Loucy (cell line): ENCODE results near the gene WASF2.

Experiments
- H2AFZ ChIP-seq: fragments of 200-600 bp; sonication (generic); 2 replicates; pipeline ENCODE4 v1.6.0; 2016; ENCODE audit warnings: antibody characterized with exemption, mild to moderate bottlenecking, low read length, moderate library complexity
- H3F3A ChIP-seq: fragments of 200-600 bp; 2 replicates; pipeline ENCODE4 v1.6.0; 2016; ENCODE audit warnings: antibody characterized with exemption, low read depth, mild to moderate bottlenecking
- H3K27me3 ChIP-seq: fragments of 200-600 bp; sonication (generic); 2 replicates; pipeline ENCODE4 v1.6.1; 2014; ENCODE audit warnings: low read length, mild to moderate bottlenecking; ENCODE audit not compliant: insufficient read depth, poor library complexity, severe bottlenecking
- H3K36me3 ChIP-seq: fragments of 200-600 bp; sonication (generic); 2 replicates; pipeline ENCODE4 v1.6.1; 2016; ENCODE audit warnings: low read length; ENCODE audit not compliant: insufficient read depth
- H3K4me1 ChIP-seq: fragments of 200-600 bp; sonication (generic); 2 replicates; pipeline ENCODE4 v1.5.1; 2014; ENCODE audit warnings: low read length, mild to moderate bottlenecking; ENCODE audit not compliant: insufficient read depth, poor library complexity, severe bottlenecking
- H3K4me2 ChIP-seq: fragments of 200-600 bp; sonication (generic); 2 replicates; pipeline ENCODE4 v1.6.0; 2014; ENCODE audit warnings: antibody characterized with exemption, low read length, low read depth, mild to moderate bottlenecking; ENCODE audit not compliant: poor library complexity, severe bottlenecking
- H3K4me3 ChIP-seq: fragments of 200-600 bp; sonication (generic); 2 replicates; pipeline ENCODE4 v1.5.1; 2014; ENCODE audit warnings: low read length, mild to moderate bottlenecking, mixed read lengths; ENCODE audit not compliant: poor library complexity, severe bottlenecking
- H3K79me2 ChIP-seq: fragments of 200-600 bp; sonication (generic); 2 replicates; pipeline ENCODE4 v1.6.1; 2014; ENCODE audit warnings: low read length; ENCODE audit not compliant: insufficient read depth
- H3K9ac ChIP-seq: fragments of 200-600 bp; sonication (generic); 2 replicates; pipeline ENCODE4 v1.6.0; 2014; ENCODE audit warnings: mild to moderate bottlenecking, low read depth, low read length, moderate library complexity; ENCODE audit not compliant: poor library complexity, severe bottlenecking
- H3K9me2 ChIP-seq: fragments of 200-600 bp; sonication (generic); replicated peaks from 2 replicates; pipeline ENCODE4 v1.6.1; 2016; ENCODE audit warnings: low read depth, low read length, mixed read lengths
- H3K9me3 ChIP-seq: fragments of 200-600 bp; sonication (generic); 2 replicates; pipeline ENCODE4 v1.6.1; 2014; ENCODE audit warnings: mild to moderate bottlenecking, antibody characterized with exemption, low read length, low read depth; ENCODE audit not compliant: insufficient read depth
- H4K20me1 ChIP-seq: fragments of 200-600 bp; sonication (generic); 2 replicates; pipeline ENCODE4 v1.6.0; 2014; ENCODE audit warnings: antibody characterized with exemption, low read length, mild to moderate bottlenecking; ENCODE audit not compliant: insufficient read depth, poor library complexity, severe bottlenecking
- CTCF ChIP-seq: fragments of 200-600 bp; sonication (generic); conservative IDR thresholded peaks from 2 replicates; pipeline ENCODE4 v1.5.1; 2014; ENCODE audit warnings: mild to moderate bottlenecking, antibody characterized with exemption, low read length
- EZH2phosphoT487 ChIP-seq: fragments of 200-600 bp; IDR thresholded peaks from 2 replicates; pipeline ENCODE4 v1.6.1; 2018; ENCODE audit warnings: antibody characterized with exemption, mild to moderate bottlenecking, moderate library complexity, borderline replicate concordance

WASF2 gene

DNA sequence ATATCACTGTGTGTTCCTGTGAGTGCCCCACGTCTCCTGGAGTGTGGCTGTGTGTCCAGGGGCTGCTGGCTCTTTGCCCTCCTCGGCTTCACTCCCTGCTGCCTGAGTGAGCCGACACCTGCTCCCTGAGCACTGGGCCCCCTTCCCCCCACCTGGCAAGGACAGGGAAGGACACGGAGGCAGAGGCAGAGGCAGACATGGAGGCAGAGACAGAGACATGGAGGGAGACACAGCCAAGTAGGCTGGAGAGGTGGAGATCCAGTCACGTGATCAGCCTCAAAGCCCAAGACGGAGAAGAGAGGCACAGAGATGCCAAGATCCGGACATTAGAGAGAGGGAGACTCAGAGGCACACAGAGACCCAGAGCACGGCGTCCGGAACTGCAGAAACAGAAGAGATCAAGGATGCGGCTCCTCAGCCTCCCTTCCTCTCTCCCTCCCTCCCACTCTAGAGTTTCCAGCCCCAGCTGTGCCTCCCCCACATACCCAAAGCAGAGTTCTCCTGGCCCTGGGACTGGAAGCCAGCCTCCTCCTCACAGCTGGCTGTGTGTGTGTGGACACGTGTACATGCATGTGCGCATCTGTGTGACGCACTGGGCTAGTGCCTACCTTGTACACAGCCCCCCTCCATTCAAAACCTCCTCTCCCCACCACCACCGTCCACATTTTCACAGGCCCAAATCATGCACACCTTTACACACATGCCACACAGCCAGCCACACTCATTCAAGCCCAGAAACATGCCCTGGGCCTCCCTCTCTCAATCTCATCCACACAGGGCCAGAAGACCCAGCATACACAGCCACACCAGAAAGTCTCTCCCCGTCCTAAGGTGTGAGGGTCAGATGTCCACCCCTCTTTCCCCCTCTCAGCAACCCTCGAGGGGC lies 39.1 kb upstream of the WASF2 start:
- Histone ChIP-seq H3F3A (no peaks in the 10 kb centered on the region), H3K4me2 (no peak overlapping the region), H3K4me3 (no peak overlapping the region), H4K20me1 (no peaks in the 10 kb centered on the region), H3K9me2 (no peaks in the 10 kb centered on the region), H3K9ac (no peak overlapping the region), H3K4me1 (peaks cover 51% of the 10 kb centered on the region), H3K79me2 (peaks cover 9% of the 10 kb centered on the region; the same call in 1 of the 2 replicates), H3K36me3 (peaks cover 5% of the 10 kb centered on the region; the same call in 1 of the 2 replicates), H2AFZ (no peak overlapping the region), H3K9me3 (no peaks in the 10 kb centered on the region), H3K27me3 (no peaks in the 10 kb centered on the region)
- no peak for TF ChIP-seq CTCF
- no peak for TF ChIP-seq EZH2phosphoT487

DNA sequence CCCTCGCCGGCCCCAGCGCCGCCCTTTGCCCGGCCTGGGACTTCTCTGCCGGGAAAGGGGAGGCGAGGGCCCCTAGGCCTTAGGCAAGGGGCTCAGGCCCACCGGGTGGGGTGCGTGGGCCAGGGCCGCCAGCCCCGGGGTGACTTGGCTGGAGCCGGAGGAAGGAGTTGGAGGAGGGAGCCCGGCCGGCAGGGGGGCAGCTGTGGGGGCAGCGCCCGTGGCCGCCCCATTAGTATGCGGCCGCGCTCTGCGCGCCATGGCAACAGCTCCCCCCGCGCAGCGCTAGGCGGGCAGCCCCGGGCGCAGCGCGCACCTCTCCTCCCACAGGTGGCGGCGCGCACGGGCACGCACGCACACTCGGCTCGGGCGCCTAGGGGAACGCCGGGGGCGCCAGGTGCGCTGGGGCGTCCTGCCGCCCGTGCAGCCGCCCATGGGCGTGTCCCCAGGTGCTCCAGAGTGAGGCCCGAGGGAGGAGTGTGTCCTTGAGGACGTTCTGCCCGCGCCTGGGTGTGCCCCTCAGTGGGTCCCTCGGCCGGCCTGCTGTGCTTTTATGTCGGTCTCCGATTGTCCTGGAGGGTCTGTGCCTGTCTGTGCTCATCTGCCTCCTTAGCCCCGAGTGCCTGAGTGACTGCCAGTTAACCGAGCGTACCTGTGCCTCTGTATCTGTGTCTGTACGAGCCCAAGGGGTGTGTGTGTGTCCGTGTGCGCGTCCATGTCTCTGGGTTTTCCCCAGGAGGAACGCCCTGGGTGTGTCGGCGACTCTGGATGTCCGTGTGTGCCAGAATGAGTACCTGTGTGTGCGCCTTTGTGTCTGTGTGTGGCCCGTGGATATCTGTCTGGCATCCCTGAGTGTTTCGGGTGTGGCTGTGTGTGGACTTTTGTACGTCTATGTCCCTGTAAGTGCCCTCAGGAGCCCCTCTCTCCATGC lies 38.2 kb upstream of the WASF2 start:
- TF ChIP-seq CTCF, result no peak
- no peak for TF ChIP-seq EZH2phosphoT487
- Histone ChIP-seq H3K9me3 (no peaks in the 10 kb centered on the region), H2AFZ (no peak overlapping the region), H3K4me3 (no peak overlapping the region), H3K9me2 (no peaks in the 10 kb centered on the region), H3F3A (no peaks in the 10 kb centered on the region), H3K4me1 (peaks cover 58% of the 10 kb centered on the region), H3K79me2 (peaks cover 18% of the 10 kb centered on the region; the same call in 1 of the 2 replicates), H3K27me3 (no peaks in the 10 kb centered on the region), H3K9ac (no peak overlapping the region), H3K4me2 (no peak overlapping the region), H4K20me1 (no peaks in the 10 kb centered on the region), H3K36me3 (no peaks in the 10 kb centered on the region; the same call in 1 of the 2 replicates)

GRCh38 chr1:27527223-27527889 lies 37.4 kb upstream of the WASF2 start:
- TF ChIP-seq EZH2phosphoT487 (no peak), CTCF (no peak)
- Histone ChIP-seq H3K9ac (peak overlapping the region; percentile 75), H3F3A (no peaks in the 10 kb centered on the region), H3K9me3 (no peaks in the 10 kb centered on the region), H3K27me3 (no peaks in the 10 kb centered on the region), H3K4me3 (no peak overlapping the region), H4K20me1 (no peaks in the 10 kb centered on the region), H2AFZ (no peak overlapping the region), H3K9me2 (no peaks in the 10 kb centered on the region), H3K4me1 (peaks cover 58% of the 10 kb centered on the region), H3K4me2 (no peak overlapping the region), H3K79me2 (peaks cover 18% of the 10 kb centered on the region; the same call in 1 of the 2 replicates), H3K36me3 (no peaks in the 10 kb centered on the region; the same call in 1 of the 2 replicates)
